PC-9 (cell line): ENCODE results near the gene PKN2. TPM values are rescaled to one million over a fixed set of nuclear protein-coding genes. Genes with fewer than 3 reads are reported as not detected.

Experiments used
- BruUV-seq: library from RNA; stranded (reverse); fragments of 400-500 nt; replicated peaks from 2 replicates; lab custom pipeline; 2021; lab: Mats Ljungman, UMichigan
- CTCF ChIA-PET: fragments of 300-600 bp; sonication (Branson Sonifier 250); formaldehyde crosslinking; loops from one replicate; lab custom pipeline; 2022; ENCODE audit warnings: antibody characterized with exemption; lab: Charles Lee
- POLR2A ChIA-PET: fragments of 300-600 bp; sonication (Branson Sonifier 250); formaldehyde crosslinking; loops from one replicate; lab custom pipeline; 2022; ENCODE audit warnings: antibody characterized with exemption; ENCODE audit not compliant: unreplicated experiment; lab: Charles Lee
- DNase-seq, 2 experiments: peaks; one replicate each; pipeline versions ENCODE4 v3.0.0 to v3.0.0-alpha.2; 2015 to 2022; ENCODE audit warnings: mixed read lengths in 1 of 2
- H2AFZ ChIP-seq: fragments of 200-600 bp; sonication (generic); 2 replicates; pipeline ENCODE4 v1.8.1; 2017; ENCODE audit warnings: antibody characterized with exemption
- H3F3A ChIP-seq: fragments of 200-600 bp; sonication (generic); 2 replicates; pipeline ENCODE4 v1.8.1; 2017; ENCODE audit warnings: antibody characterized with exemption, mild to moderate bottlenecking, low read depth; ENCODE audit not compliant: insufficient read depth
- H3K27ac ChIP-seq: fragments of 200-600 bp; sonication (generic); 2 replicates; pipeline ENCODE4 v1.6.1; 2016; ENCODE audit warnings: mixed run types
- H3K27me3 ChIP-seq: fragments of 200-600 bp; sonication (generic); 2 replicates; pipeline ENCODE4 v1.6.1; 2016; ENCODE audit warnings: low read depth, mixed run types; ENCODE audit not compliant: insufficient read depth
- H3K36me3 ChIP-seq: fragments of 200-600 bp; sonication (generic); 2 replicates; pipeline ENCODE4 v1.6.1; 2016; ENCODE audit warnings: low read depth, mixed run types
- H3K4me1 ChIP-seq: fragments of 200-600 bp; sonication (generic); replicated peaks from 2 replicates; pipeline ENCODE4 v1.6.1; 2016; ENCODE audit warnings: mixed run types; ENCODE audit not compliant: insufficient read depth
- H3K4me2 ChIP-seq: fragments of 200-600 bp; sonication (generic); 2 replicates; pipeline ENCODE4 v1.6.1; 2017; ENCODE audit warnings: mixed run types
- H3K4me3 ChIP-seq: fragments of 200-600 bp; sonication (generic); 2 replicates; pipeline ENCODE4 v1.6.1; 2016; ENCODE audit warnings: mixed run types
- H3K79me2 ChIP-seq: fragments of 200-600 bp; sonication (generic); 2 replicates; pipeline ENCODE4 v1.6.1; 2017; ENCODE audit warnings: low read depth, mixed run types
- H3K9me2 ChIP-seq: fragments of 200-600 bp; sonication (generic); 2 replicates; pipeline ENCODE4 v1.8.1; 2017; ENCODE audit warnings: mild to moderate bottlenecking; ENCODE audit not compliant: insufficient read depth
- H3K9me3 ChIP-seq: fragments of 200-600 bp; sonication (generic); 2 replicates; pipeline ENCODE4 v1.8.1; 2016; ENCODE audit warnings: low read depth; ENCODE audit not compliant: insufficient read depth
- H4K20me1 ChIP-seq: fragments of 200-600 bp; sonication (generic); 2 replicates; pipeline ENCODE4 v1.8.1; 2017; ENCODE audit not compliant: insufficient read depth
- CTCF ChIP-seq: fragments of 200-600 bp; sonication (generic); conservative IDR thresholded peaks from 2 replicates; pipeline ENCODE4 v1.6.1; 2017; ENCODE audit warnings: mixed run types, antibody characterized with exemption, mild to moderate bottlenecking, moderate library complexity
- EZH2 ChIP-seq: fragments of 200-600 bp; sonication (generic); IDR thresholded peaks from 2 replicates; pipeline ENCODE4 v1.8.0; 2017; ENCODE audit warnings: antibody characterized with exemption, low read depth
- intact Hi-C: fragments of 100-400 bp; cut with micrococcal nuclease; formaldehyde crosslinking; loops from one replicate; pipeline ENCODE4 v1.10.0; 2022; ENCODE audit not compliant: unreplicated experiment
- total RNA-seq: library from RNA; stranded (reverse); gene quantifications from 2 replicates; pipeline ENCODE4 v1.2.3, GENCODE V29; 2021

Gene PKN2
- total RNA-seq, 1 experiment from 2014 or later = 79.3 TPM

GRCh38 chr1:88873737-88874349 is 189.8 kb downstream of the PKN2 start:
- ChIA-PET POLR2A (no interaction called here), CTCF (interaction anchor here (0.6 kb wide), 2 partner anchors 89 to 160 kb away, joined by 3 read pairs; no protein-coding TSS in a partner anchor)
- H3K36me3 ChIP-seq = 0 out of 2 replicates have a peak, but pooled peaks cover 8% of the 10 kb centered on the region

GRCh38 chr1:88875595-88875994 is 191.5 kb downstream of the PKN2 start:
- Histone ChIP-seq H3K9me3 (no peaks in the 10 kb centered on the region), H3K9me2 (no peaks in the 10 kb centered on the region), H3F3A (peaks cover 5% of the 10 kb centered on the region), H3K36me3 (0 out of 2 replicates have a peak, but pooled peaks cover 8% of the 10 kb centered on the region), H3K4me2 (no peak overlapping the region), H2AFZ (no peak overlapping the region), H3K4me3 (no peak overlapping the region), H4K20me1 (peaks cover 15% of the 10 kb centered on the region), H3K79me2 (peaks cover 39% of the 10 kb centered on the region), H3K27ac (no peak overlapping the region), H3K27me3 (no peaks in the 10 kb centered on the region), H3K4me1 (peaks cover 5% of the 10 kb centered on the region; the same call in 1 of the 2 replicates)
- DNase-seq = peak in 1 of 2 experiments; percentile 10
- ChIA-PET POLR2A (no interaction called here), CTCF (no interaction called here)
- TF ChIP-seq CTCF (no peak), EZH2 (no peak)
- intact Hi-C loops = loop anchor here (5.0 to 10.0 kb wide), 2 partner anchors 218 to 691 kb away; no protein-coding TSS in a partner anchor
- BruUV-seq = no TSS peak

More at GRCh38 chr1:88873737-88874349, 189.8 kb downstream of the PKN2 start:
- no peaks in the 10 kb centered on the region for H3K9me2 ChIP-seq
- peaks cover 15% of the 10 kb centered on the region for H4K20me1 ChIP-seq
- no peak overlapping the region for H2AFZ ChIP-seq
- BruUV-seq = no TSS peak
- H3K4me3 ChIP-seq = no peak overlapping the region
- no peaks in the 10 kb centered on the region for H3K9me3 ChIP-seq
- DNase-seq = no peak
- intact Hi-C loops = loop anchor here (10.0 kb wide), 1 partner anchor 689 kb away; no protein-coding TSS in a partner anchor
- no peaks in the 10 kb centered on the region; the same call in none of the 2 replicates for H3F3A ChIP-seq
- no peak overlapping the region for H3K27ac ChIP-seq
- H3K27me3 ChIP-seq = no peaks in the 10 kb centered on the region
- H3K4me2 ChIP-seq = no peak overlapping the region
- no peak for TF ChIP-seq EZH2
- no peak for TF ChIP-seq CTCF
- H3K79me2 ChIP-seq = peaks cover 39% of the 10 kb centered on the region
- H3K4me1 ChIP-seq = peaks cover 4% of the 10 kb centered on the region; the same call in 1 of the 2 replicates

- Histone ChIP-seq H3K36me3 (peaks cover 16% of the 10 kb centered on the region; the same call in 1 of the 2 replicates), H3K4me2 (no peak overlapping the region), H3K4me3 (no peak overlapping the region), H3K79me2 (peaks cover 43% of the 10 kb centered on the region), H3K4me1 (peaks cover 5% of the 10 kb centered on the region; the same call in 1 of the 2 replicates), H4K20me1 (peaks cover 17% of the 10 kb centered on the region), H3K27ac (no peak overlapping the region), H3F3A (peaks cover 5% of the 10 kb centered on the region; the same call in 1 of the 2 replicates), H3K9me3 (no peaks in the 10 kb centered on the region), H3K9me2 (no peaks in the 10 kb centered on the region), H2AFZ (no peak overlapping the region), H3K27me3 (no peaks in the 10 kb centered on the region)
- ChIA-PET CTCF (interaction anchor here (0.6 to 0.9 kb wide), 3 partner anchors 221 to 1263 kb away, joined by 3 to 4 read pairs (median 3); no protein-coding TSS in a partner anchor), POLR2A (no interaction called here)
- intact Hi-C loops = loop anchor here (1.0 to 10.0 kb wide), 3 partner anchors 219 to 692 kb away; no protein-coding TSS in a partner anchor
- peak in 1 of 2 experiments; percentile 25 for DNase-seq
- BruUV-seq = no TSS peak
- no peak for TF ChIP-seq CTCF
- TF ChIP-seq EZH2 = no peak
Observed at GRCh38 chr1:88876573-88877365, 192.7 kb downstream of the PKN2 start.
